ENCODE measurements around the gene CRB2.

Gene CRB2

GRCh38 chr9:123368023-123368422 lies 12.0 kb downstream of the CRB2 start:
- no peak for DNase-seq

GRCh38 chr9:123368536-123369153 lies 12.6 kb downstream of the CRB2 start:
- no peak for DNase-seq

- DNase-seq: no peak
Measured at GRCh38 chr9:123369296-123369695, 13.3 kb downstream of the CRB2 start.

GRCh38 chr9:123370108-123370507 lies 14.1 kb downstream of the CRB2 start:
- DNase-seq: no peak

GRCh38 chr9:123370526-123371227 lies 14.7 kb downstream of the CRB2 start:
- no peak for DNase-seq

- DNase-seq: no peak
Measured at GRCh38 chr9:123371228-123371584, 15.2 kb downstream of the CRB2 start.

GRCh38 chr9:123371805-123372590 lies 16.0 kb downstream of the CRB2 start:
- no peak for DNase-seq

- no peak for DNase-seq
Measured at GRCh38 chr9:123372766-123373446, 16.9 kb downstream of the CRB2 start.

GRCh38 chr9:123373447-123373923 lies 17.5 kb downstream of the CRB2 start:
- DNase-seq: no peak

GRCh38 chr9:123373946-123374345 lies 17.9 kb downstream of the CRB2 start:
- no peak for DNase-seq

GRCh38 chr9:123375469-123376132 lies 19.6 kb downstream of the CRB2 start:
- peak; percentile 76 for DNase-seq

- peak; percentile 74 for DNase-seq
Measured at GRCh38 chr9:123376218-123377071, 20.4 kb downstream of the CRB2 start.

- DNase-seq: peak; percentile 81
Measured at GRCh38 chr9:123377211-123377971, 21.4 kb downstream of the CRB2 start.

GRCh38 chr9:123378025-123378424 lies 22.0 kb downstream of the CRB2 start:
- DNase-seq: peak; percentile 49

GRCh38 chr9:123378956-123379660 lies 23.1 kb downstream of the CRB2 start:
- no peak for DNase-seq

- DNase-seq: no peak
Measured at GRCh38 chr9:123380852-123381705, 25.1 kb downstream of the CRB2 start.

- DNase-seq: no peak
Measured at GRCh38 chr9:123382653-123383511, 26.9 kb downstream of the CRB2 start.

- no peak for DNase-seq
Measured at GRCh38 chr9:123383512-123384170, 27.6 kb downstream of the CRB2 start.

Measured in NCI-H69 (cell line).